Nephron (organoid): ENCODE results near the gene ADAMTSL5.
"Not testable (repeated sequence)": the region's sequence is repeated elsewhere in the genome, so short reads cannot be mapped to it uniquely, and the experiment has no call there.

ENCODE experiments used
- H3K27ac Mint-ChIP-seq, 3 experiments: 2 replicates each; pipeline ENCODE4 v1.8.0; 2020; ENCODE audit warnings: mixed read lengths in 3 of 3, mild to moderate bottlenecking in 2 of 3, moderate library complexity in 1 of 3
- H3K27me3 Mint-ChIP-seq: 2 replicates; pipeline ENCODE4 v1.8.0; 2021; ENCODE audit warnings: low read depth, mild to moderate bottlenecking, moderate library complexity, mixed read lengths
- H3K36me3 Mint-ChIP-seq: 2 replicates; pipeline ENCODE4 v1.8.0; 2020; ENCODE audit warnings: low read depth, mixed read lengths
- H3K4me1 Mint-ChIP-seq: 2 replicates; pipeline ENCODE4 v1.8.0; 2020; ENCODE audit warnings: mixed read lengths
- H3K4me3 Mint-ChIP-seq, 3 experiments: 2 replicates each; pipeline ENCODE4 v1.8.0; 2020; ENCODE audit warnings: mild to moderate bottlenecking in 3 of 3, mixed read lengths in 3 of 3, moderate library complexity in 2 of 3
- H3K9me3 Mint-ChIP-seq: 2 replicates; pipeline ENCODE4 v1.8.0; 2020; ENCODE audit warnings: mixed read lengths
- TF ChIP-seq, protein P1 (sequence below), 3 experiments: fragments of 200-600 bp; sonication (generic); IDR thresholded peaks; one replicate each; pipeline ENCODE4 v1.5.0; 2021; ENCODE audit warnings: antibody characterized with exemption in 3 of 3; ENCODE audit not compliant: unreplicated experiment in 3 of 3

The ADAMTSL5 gene

DNA sequence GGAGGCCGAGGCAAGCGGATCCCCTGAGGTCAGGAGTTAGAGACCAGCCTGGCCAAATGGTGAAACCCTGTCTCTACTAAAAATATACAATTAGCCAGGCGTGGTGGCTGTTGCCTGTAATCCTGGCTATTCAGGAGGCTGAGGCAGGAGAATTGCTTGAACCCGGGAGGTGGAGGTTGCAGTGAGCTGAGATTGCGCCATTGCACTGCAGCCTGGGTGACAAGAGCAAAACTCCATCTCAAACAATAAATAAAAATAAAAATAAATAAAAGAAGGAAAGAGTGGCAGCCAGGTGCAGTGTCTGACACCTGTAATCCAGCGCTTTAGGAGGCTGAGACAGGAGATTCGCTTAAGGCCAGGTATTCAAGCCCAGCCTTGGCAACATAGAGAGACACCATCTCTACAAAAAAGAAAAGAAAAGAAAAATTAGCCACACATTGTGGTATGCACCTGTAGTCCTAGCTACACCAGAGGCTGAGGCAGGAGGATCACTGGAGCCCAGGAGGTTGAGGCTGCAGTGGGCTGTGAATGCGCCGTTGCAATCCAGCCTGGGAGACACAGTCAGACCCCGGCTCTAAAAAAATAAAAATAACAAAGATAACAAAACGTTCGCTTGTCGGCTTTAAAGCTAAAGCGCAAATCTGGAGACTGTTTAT, 10.3 kb downstream of the ADAMTSL5 start:
- Mint-ChIP-seq H3K9me3 (no peaks in the 10 kb centered on the region), H3K36me3 (no peaks in the 10 kb centered on the region)

DNA sequence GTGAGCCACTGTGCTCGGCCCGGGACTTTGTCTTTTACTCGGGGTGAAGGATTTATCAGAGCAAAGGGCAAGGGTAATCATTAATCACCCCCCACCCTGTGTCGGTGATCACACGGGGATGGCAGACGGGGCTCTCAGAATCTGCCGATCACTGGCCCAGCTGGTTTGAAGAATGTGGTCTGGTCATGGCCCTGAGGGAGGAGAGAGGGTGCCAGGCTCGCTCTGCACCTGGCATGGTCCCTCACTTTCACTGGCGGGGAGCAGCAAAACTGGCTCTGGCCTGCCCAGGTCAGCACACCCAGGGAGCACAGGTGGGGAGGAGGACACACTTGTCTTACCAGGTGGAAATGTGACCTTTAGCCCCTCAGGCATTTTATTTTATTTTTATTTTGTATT, 11.6 kb downstream of the ADAMTSL5 start:
- Mint-ChIP-seq H3K27ac (no peak overlapping the region), H3K36me3 (no peaks in the 10 kb centered on the region), H3K4me1 (peaks cover 5% of the 10 kb centered on the region), H3K4me3 (no peak overlapping the region), H3K9me3 (no peaks in the 10 kb centered on the region), H3K27me3 (peaks cover 43% of the 10 kb centered on the region)
- TF ChIP-seq, protein P1, sequence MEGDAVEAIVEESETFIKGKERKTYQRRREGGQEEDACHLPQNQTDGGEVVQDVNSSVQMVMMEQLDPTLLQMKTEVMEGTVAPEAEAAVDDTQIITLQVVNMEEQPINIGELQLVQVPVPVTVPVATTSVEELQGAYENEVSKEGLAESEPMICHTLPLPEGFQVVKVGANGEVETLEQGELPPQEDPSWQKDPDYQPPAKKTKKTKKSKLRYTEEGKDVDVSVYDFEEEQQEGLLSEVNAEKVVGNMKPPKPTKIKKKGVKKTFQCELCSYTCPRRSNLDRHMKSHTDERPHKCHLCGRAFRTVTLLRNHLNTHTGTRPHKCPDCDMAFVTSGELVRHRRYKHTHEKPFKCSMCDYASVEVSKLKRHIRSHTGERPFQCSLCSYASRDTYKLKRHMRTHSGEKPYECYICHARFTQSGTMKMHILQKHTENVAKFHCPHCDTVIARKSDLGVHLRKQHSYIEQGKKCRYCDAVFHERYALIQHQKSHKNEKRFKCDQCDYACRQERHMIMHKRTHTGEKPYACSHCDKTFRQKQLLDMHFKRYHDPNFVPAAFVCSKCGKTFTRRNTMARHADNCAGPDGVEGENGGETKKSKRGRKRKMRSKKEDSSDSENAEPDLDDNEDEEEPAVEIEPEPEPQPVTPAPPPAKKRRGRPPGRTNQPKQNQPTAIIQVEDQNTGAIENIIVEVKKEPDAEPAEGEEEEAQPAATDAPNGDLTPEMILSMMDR (IDR thresholded peaks at IDR 0.05; ENCODE audit: unreplicated experiment in 3 of 3), result no peak

More for the DNA sequence above, 10.3 kb downstream of the ADAMTSL5 start:
- TF ChIP-seq, protein P1 (IDR thresholded peaks at IDR 0.05; ENCODE audit: unreplicated experiment in 3 of 3), result no peak
- Mint-ChIP-seq H3K4me1 (peaks cover 7% of the 10 kb centered on the region), H3K27me3 (peaks cover 40% of the 10 kb centered on the region), H3K27ac (no peak overlapping the region), H3K4me3 (no peak overlapping the region)

DNA sequence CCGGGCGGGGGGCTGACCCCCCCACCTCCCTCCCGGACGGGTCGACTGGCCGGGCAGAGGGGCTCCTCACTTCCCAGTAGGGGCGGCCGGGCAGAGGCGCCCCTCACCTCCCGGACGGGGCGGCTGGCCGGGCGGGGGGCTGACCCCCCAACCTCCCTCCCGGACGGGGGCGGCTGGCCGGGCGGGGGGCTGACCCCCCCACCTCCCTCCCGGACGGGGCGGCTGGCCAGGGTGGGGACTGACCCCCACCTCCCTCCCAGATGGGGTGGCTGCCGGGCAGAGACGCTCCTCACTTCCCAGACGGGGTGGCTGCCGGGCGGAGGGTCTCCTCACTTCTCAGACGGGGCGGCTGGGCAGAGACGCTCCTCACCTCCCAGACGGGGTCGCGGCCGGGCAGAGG, 13.6 kb downstream of the ADAMTSL5 start:
- not testable (repeated sequence) for H3K4me1 Mint-ChIP-seq, H3K4me3 Mint-ChIP-seq, H3K27ac Mint-ChIP-seq, H3K36me3 Mint-ChIP-seq, H3K9me3 Mint-ChIP-seq
- peaks cover 38% of the 10 kb centered on the region for H3K27me3 Mint-ChIP-seq

DNA sequence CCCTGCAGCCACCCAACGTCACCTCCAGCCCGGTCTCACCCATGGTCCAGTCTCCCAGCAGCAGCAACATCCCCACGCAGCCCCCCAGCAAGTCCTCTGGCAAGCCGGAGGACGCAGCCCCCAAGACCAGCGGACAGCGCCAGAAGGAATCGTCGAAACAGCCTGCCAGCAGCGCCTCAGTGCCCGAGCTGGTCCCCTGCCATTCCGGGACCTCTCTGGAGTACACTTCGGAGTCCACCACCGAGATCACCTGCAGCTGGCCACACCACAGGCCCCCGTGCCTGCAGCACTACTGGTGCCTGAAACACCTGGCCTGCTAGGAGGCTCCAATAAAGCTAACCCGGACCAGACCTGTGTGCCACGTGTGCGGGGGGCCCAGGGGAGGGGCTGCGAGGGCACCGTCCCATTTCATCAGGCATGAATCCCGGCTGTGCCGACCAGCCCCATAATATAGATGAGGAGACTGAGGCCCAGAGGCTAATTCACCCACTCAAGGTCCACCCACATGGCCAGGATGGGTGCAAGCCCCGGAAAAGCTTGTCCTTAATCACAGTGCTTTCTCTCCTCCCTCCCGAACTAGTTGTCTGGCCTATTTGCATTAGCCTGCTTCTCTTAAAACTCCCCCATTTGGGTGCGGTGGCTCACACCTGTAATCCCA, 15.1 kb downstream of the ADAMTSL5 start:
- TF ChIP-seq, protein P1 (IDR thresholded peaks at IDR 0.05; ENCODE audit: unreplicated experiment in 3 of 3), result no peak
- Mint-ChIP-seq H3K4me1 (no peaks in the 10 kb centered on the region), H3K4me3 (no peak overlapping the region), H3K36me3 (no peaks in the 10 kb centered on the region), H3K27me3 (peaks cover 31% of the 10 kb centered on the region), H3K9me3 (no peaks in the 10 kb centered on the region), H3K27ac (no peak overlapping the region)

DNA sequence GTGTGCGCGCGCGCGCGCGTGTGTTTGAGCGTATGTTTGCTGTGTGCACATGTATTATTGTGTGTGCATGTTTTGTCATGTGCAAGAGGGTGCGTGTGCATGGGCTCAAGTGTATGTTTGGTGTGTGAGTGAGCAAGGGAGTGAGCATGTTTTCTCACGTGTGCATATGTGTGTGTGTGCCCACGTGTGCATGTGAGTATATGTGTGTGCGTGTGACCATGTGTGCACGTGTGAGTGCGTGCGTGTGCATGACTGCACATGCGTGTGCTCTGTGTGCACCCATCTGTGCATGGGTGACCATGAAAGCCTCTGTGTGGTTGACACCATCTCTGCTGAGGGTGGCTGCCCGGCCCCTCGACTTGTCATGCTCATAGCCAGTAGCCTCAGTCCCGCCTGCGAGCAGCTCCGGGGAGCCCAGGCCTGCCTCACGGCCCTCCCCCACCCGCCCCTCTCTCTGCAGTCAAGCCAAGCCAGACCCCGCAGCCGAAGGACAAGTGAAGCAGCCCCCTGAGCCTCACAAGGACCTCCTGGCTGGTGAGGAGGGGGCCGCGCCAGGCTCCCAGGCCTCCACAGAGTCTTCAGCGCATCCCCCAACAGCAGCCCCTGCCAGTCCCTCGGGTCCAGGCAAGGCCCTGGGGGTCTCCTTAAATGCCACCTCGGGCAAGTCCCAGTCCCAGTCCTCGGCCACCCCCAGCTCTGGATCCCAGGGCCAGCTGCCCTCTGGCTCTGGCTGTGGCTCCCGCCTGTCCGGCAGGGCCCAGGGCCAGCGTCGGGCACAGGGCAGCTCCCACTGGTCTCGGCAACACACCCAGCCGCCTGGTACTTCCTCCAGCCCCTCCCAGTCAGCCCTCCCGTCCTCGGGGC, 15.9 kb downstream of the ADAMTSL5 start:
- Mint-ChIP-seq H3K9me3 (no peaks in the 10 kb centered on the region), H3K27ac (peak overlapping the region in 1 of 3 experiments; percentile 42), H3K36me3 (no peaks in the 10 kb centered on the region), H3K4me3 (no peak overlapping the region), H3K27me3 (peaks cover 35% of the 10 kb centered on the region), H3K4me1 (peaks cover under 1% of the 10 kb centered on the region)
- TF ChIP-seq, protein P1 (IDR thresholded peaks at IDR 0.05; ENCODE audit: unreplicated experiment in 3 of 3), result no peak
